HG02763 (cell line): ENCODE results near the gene PHOX2A.

Experiments
- ATAC-seq: cut with Tn5 transposase; IDR thresholded peaks from one replicate; pipeline ENCODE4 v1.9.1; 2021; ENCODE audit warnings: mild to moderate bottlenecking, moderate library complexity; ENCODE audit not compliant: unreplicated experiment

The PHOX2A gene

DNA sequence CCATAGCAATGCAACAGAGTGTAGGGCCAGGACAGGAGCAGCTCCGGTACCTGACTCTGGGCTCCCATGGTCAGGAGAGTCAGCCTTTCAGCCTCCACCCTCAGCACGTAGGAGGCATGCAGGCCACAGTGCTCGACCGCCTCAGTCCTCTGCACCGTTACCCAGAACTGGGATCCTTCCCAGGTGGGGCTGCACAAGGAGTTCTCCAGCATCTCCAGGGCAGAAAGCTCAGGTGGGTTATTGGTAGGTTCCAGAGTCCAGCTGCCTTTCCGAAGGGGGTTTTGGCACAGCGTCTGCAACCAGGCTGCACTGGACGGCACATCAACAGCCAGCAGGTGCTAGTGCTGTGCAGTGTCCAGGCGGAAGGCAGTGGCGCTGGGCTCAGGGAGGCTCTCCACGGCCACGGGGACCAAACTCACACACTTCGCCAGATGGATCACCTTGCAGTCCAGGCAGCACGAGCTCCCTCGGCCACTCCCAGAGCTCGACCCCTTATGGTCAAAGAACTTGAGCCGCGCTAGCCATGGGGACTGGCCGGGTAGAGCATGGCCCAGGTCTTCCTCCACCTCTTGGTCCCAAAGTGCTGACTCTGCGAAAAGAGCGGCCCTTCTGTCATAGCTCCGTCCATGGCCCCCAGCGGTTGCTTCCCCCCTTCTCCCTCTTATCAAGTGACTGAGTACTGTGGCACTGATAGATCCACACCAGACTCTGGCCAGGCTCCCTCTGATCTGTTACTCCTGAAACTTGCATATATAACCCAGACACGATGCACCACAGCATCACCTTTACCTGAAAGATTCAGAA is 6.9 kb upstream of the PHOX2A start:
- ATAC-seq, result no peak

GRCh38 chr11:72249961-72250360 is 6.0 kb upstream of the PHOX2A start:
- ATAC-seq, result no peak

DNA sequence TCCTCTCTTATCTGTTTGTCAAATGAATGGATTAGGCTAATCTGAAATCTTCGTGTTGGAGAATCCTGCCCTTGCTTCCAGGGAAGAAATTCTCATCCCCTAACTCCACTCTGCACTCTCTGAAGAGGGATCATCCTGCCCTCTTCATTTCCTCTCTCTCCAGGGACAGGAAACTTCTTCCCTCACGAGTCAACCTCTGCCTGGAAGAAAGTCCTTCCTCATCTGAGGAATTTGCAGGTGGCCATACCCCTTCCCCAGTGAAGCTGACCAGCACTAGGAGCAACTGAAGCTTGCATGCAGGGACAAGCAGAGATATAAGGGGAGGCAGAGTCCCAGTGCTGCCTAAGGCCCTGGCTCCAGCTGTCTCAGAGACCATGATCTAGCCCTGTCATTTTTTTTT is 3.6 kb upstream of the PHOX2A start:
- no peak for ATAC-seq

DNA sequence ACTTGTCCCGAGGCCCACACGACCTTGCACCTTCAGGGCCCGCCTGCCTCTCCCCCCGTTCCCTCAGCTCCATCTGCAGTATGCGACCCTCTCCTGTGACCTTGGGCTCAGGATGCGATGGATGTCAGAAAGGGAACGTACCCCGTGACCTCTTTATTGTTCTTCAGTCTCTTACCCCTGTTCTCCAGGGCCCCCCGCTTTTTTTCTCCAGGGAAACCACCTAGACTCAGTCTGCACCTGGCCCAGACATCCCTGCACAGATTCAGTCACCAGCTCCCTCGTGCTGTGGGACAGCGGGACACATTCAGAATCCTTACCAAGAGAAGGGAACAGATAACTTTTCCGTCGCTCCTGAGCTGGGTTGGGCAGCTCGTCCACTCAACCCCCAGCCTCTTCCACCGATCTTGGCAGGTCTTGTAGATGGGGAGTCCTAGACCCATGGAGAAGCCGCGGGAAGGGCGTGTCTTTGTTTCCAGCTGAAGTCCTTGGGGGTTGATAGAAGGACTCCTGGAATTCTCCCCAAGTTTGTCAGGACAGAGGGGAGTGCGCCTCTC is 1.4 kb upstream of the PHOX2A start:
- no peak for ATAC-seq

- no peak for ATAC-seq
These were observed 636 bp upstream of the PHOX2A start for GRCh38 chr11:72244361-72245262.

- ATAC-seq, result no peak
These were observed 560 bp downstream of the PHOX2A start for GRCh38 chr11:72243173-72244059.

- no peak for ATAC-seq
These were observed 1.8 kb downstream of the PHOX2A start for GRCh38 chr11:72242141-72242540.

DNA sequence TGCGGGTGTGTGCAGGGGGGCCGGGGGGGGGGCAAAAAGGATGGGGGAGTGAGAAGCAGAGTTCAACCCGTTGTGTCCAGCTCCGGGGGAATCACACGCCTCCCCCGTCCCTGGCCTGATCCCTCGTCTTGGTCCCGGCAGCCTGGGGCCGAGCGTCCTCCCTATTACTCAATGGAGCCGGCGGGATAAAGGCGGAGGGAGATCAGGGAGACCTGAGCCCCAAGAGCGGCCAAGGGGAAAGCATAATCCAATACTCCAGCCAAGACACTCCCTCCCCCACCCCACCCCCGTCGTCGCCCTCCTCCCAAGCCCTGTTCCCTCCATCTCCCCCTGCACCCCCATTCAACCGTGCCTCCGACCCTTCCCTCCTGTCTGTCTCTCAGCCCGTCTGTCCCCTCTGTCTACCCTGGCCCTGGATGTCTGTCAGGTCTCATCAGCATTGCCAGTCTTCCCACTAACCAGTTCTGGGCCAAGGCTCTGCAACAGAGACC is 2.6 kb downstream of the PHOX2A start:
- ATAC-seq, result no peak

DNA sequence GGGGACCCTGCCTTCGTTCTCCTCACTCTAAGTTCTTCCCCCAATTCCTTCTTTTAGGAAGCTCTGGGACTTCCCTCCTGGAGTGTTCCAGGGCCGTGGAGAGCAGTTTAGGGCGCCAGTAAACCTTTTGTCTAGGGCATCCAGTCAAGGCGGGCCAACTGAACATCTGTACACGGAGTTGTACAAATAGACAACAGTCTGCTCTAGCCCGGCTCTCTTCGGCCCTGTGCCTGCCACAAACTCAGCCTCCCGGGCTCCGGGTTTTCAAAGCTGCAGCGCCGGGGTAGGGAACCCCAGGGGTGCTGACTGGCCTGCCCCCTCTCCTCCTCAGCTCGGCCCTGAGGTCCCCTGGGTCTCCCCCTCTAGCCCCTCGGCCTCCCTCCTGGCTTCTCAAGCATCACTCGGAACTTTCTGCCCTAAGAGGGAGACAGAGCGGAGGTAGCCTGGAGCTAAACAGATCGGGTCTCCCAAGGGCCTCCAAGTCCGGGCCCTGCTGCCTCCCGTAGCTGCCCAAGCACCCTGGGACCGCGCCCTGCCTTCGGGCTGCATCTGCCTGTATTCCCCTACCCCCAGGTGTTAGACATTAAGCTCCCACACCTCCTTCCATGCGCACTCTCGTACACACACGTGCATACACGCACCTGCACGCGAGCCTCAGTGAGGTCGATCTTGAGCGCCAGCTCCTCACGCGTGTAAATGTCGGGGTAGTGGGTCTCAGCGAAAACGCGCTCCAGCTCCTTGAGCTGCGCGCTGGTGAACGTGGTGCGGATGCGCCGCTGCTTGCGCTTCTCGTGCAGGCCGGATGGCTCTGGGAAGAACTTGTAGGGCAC is 3.3 kb downstream of the PHOX2A start:
- no peak for ATAC-seq

DNA sequence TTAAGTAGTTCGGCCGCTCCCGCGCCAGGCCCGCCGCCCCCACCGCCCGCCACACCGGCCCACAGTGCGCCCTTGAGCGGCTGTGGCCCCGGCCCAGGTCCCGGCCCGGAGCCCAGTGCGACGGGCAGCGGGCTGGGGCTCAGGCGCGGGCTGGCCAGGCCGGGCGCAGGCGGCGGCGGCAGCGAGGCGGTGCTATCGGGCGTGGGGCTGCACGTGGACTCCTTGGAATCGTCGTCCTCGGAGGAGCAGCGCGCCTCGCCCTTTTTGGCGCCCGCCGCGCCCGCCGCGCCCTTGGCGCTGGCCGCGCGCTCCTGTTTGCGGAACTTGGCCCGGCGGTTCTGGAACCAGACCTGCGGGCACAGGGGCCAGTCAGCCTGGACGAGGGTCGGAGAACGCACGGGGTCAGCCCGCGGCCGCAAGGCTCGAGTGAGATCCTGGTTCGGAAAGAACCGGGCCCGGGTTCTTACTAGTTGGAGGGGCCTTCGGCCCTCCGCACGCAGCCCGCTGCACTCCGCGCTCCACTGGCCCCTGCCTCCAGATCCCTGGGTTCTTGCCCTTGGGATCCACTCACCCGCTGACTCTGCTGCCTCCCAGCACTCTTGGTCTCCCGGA is 4.0 kb downstream of the PHOX2A start:
- ATAC-seq, result no peak

DNA sequence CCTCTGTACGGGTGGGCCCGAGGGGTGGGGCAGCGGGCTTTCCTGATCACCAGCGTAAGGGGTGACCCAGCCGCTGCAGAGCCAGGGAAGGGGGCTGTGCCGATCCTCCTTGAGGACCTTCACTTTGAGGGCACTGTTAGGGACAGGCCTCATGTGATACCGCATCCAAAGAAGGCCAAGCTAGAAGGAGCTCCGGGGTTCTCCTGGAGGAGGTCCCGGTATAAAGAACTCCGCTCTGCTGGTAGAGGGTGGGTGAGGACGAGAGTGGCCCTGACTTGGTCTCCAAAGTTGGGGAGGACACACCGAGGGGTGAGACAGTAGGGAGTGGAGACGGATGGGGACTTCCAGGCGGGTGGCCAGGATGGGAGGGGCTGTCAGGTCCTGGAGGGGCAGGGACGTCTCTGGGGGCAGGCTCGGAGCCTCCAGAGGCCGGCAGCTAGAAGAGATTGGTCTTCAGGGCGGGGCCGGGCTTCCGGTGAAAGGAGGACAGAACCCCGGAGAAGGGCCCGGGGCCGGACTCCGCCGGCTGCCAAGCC is 4.6 kb downstream of the PHOX2A start:
- no peak for ATAC-seq

GRCh38 chr11:72238492-72239312 is 5.3 kb downstream of the PHOX2A start:
- no peak for ATAC-seq

- ATAC-seq, result no peak
These were observed 5.9 kb downstream of the PHOX2A start for GRCh38 chr11:72238040-72238450.

DNA sequence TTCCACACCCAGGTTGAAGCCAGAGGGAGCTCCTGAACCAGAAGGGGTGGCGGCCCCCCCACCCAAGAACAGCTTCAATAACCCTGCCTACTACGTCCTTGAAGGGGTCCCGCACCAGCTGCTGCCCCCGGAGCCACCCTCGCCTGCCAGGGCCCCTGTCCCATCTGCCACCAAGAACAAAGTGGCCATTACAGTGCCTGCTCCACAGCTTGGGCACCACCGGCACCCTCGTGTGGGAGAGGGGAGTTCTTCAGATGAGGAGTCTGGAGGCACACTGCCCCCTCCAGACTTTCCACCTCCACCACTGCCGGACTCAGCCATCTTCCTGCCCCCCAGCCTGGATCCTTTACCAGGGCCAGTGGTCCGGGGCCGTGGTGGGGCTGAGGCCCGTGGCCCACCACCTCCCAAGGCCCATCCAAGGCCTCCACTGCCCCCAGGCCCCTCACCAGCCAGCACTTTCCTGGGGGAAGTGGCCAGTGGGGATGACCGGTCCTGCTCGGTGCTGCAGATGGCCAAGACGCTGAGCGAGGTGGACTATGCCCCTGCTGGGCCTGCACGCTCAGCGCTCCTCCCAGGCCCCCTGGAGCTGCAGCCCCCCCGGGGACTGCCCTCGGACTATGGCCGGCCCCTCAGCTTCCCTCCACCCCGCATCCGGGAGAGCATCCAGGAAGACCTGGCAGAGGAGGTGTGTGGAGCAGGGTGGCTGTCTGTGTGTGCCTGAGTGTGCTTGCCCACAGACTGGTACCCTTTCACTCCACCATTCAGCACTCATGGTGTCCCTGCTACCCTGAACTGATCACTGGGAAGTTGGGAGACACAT is 6.7 kb downstream of the PHOX2A start:
- ATAC-seq, result no peak

GRCh38 chr11:72236774-72237111 is 7.2 kb downstream of the PHOX2A start:
- no peak for ATAC-seq

DNA sequence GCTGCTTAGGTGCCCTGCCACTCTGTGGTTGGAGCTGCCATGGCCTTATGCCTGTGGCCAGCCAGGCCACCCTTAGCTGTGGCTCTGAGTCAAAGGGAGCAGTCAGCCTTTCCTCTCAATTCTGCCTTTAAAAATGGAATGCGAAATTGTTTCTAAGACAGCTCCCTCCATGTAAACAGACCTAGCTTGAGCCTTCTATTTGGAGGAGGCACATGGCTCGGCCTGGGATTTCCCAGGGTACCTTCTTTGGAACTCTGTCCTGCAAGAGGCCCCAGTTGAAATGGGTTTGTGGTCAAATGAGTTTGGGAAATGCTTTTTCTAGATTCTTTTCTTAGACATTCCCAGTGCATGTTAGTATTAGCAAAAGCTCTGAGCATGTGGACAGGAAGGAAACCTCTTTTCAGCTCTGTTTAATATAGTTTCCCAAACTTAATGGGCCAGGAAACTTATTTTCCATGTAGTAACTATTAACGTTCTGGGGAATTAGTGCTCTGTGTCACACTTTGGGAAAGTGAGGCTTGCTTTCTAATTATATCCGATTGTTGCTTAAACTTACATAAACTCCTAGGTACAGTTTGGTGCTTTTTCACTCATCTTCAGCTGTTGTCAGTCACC is 7.8 kb downstream of the PHOX2A start:
- ATAC-seq, result no peak
